IPS-18a (cell line): ENCODE measurements around the gene SRSF10.

Experiments used
- H3K27ac ChIP-seq: one replicate; pipeline ENCODE4 v1.5.1; 2013; ENCODE audit warnings: low read length
- H3K27me3 ChIP-seq: one replicate; pipeline ENCODE4 v1.6.1; 2013; ENCODE audit warnings: mild to moderate bottlenecking, low read length; ENCODE audit not compliant: control insufficient read depth, insufficient read depth
- H3K36me3 ChIP-seq: one replicate; pipeline ENCODE4 v1.6.1; 2013; ENCODE audit warnings: low read depth, low read length; ENCODE audit not compliant: control insufficient read depth
- H3K4me1 ChIP-seq: one replicate; pipeline ENCODE4 v1.6.1; 2013; ENCODE audit warnings: low read depth, low read length; ENCODE audit not compliant: control insufficient read depth
- H3K4me3 ChIP-seq: one replicate; pipeline ENCODE4 v1.5.1; 2013; ENCODE audit warnings: low read length
- H3K9ac ChIP-seq: one replicate; pipeline ENCODE4 v1.6.1; 2013; ENCODE audit warnings: mild to moderate bottlenecking, low read length, moderate library complexity
- H3K9me3 ChIP-seq: one replicate; pipeline ENCODE4 v1.6.1; 2013; ENCODE audit warnings: low read depth, low read length; ENCODE audit not compliant: control insufficient read depth

SRSF10 gene

GRCh38 chr1:23916209-23917131 lies 63.7 kb downstream of the SRSF10 start:
- no peak overlapping the region for H3K9ac ChIP-seq
- no peaks in the 10 kb centered on the region for H3K4me1 ChIP-seq

GRCh38 chr1:23915466-23915865 lies 64.7 kb downstream of the SRSF10 start:
- Histone ChIP-seq H3K4me3 (no peak overlapping the region), H3K36me3 (no peaks in the 10 kb centered on the region), H3K4me1 (no peaks in the 10 kb centered on the region), H3K27me3 (no peaks in the 10 kb centered on the region), H3K27ac (no peak overlapping the region), H3K9me3 (no peaks in the 10 kb centered on the region), H3K9ac (no peak overlapping the region)

More at GRCh38 chr1:23916209-23917131, 63.7 kb downstream of the SRSF10 start:
- Histone ChIP-seq H3K36me3 (no peaks in the 10 kb centered on the region), H3K27me3 (no peaks in the 10 kb centered on the region), H3K4me3 (no peak overlapping the region), H3K27ac (no peak overlapping the region), H3K9me3 (no peaks in the 10 kb centered on the region)

- H3K9me3 ChIP-seq, result no peaks in the 10 kb centered on the region
- H3K4me1 ChIP-seq, result no peaks in the 10 kb centered on the region
- H3K4me3 ChIP-seq, result no peak overlapping the region
- no peaks in the 10 kb centered on the region for H3K36me3 ChIP-seq
- H3K9ac ChIP-seq, result no peak overlapping the region
- no peak overlapping the region for H3K27ac ChIP-seq
- H3K27me3 ChIP-seq, result no peaks in the 10 kb centered on the region
These were observed 65.2 kb downstream of the SRSF10 start for GRCh38 chr1:23914921-23915320.
